Fibroblast of the aortic adventitia (primary cell): ENCODE measurements around the gene NRIP1. TPM values are rescaled to one million over a fixed set of nuclear protein-coding genes. Genes with fewer than 3 reads are reported as not detected.

Experiments used
- DNase-seq: peaks from one replicate; pipeline ENCODE4 v3.0.0-alpha.2; 2010; ENCODE audit warnings: low read depth
- H3K4me3 ChIP-seq: 2 replicates; pipeline ENCODE4 v1.5.1; 2011; ENCODE audit warnings: low read depth, mild to moderate bottlenecking, control low read depth, low read length, moderate library complexity
- CTCF ChIP-seq: IDR thresholded peaks from 2 replicates; pipeline ENCODE4 v1.5.1; 2011; ENCODE audit warnings: mild to moderate bottlenecking, low read length, control low read depth, inconsistent platforms; ENCODE audit not compliant: insufficient read depth
- total RNA-seq: library from RNA; depleted of rRNA; stranded (reverse); fragments of >200 nt; gene quantifications from 2 replicates; pipeline ENCODE4 v1.2.3, GENCODE V29; 2012; ENCODE audit warnings: low replicate concordance

NRIP1 gene
- total RNA-seq, 1 donor = 34.8 TPM

- no peak for TF ChIP-seq CTCF
- no peak for DNase-seq
- no peak overlapping the region for H3K4me3 ChIP-seq
Observed at GRCh38 chr21:14918527-14918926, 146.3 kb downstream of the NRIP1 start.

GRCh38 chr21:14917762-14918161 lies 147.0 kb downstream of the NRIP1 start:
- no peak overlapping the region for H3K4me3 ChIP-seq
- TF ChIP-seq CTCF = no peak
- peak; percentile 45 for DNase-seq

- no peak for DNase-seq
- TF ChIP-seq CTCF = no peak
Observed at GRCh38 chr21:14916676-14917141, 148.1 kb downstream of the NRIP1 start.

GRCh38 chr21:14913638-14914037 lies 151.2 kb downstream of the NRIP1 start:
- no peak for TF ChIP-seq CTCF
- no peak for DNase-seq
- no peak overlapping the region for H3K4me3 ChIP-seq

More at GRCh38 chr21:14916676-14917141, 148.1 kb downstream of the NRIP1 start:
- no peak overlapping the region for H3K4me3 ChIP-seq

GRCh38 chr21:14911351-14911750 lies 153.4 kb downstream of the NRIP1 start:
- no peak for TF ChIP-seq CTCF
- H3K4me3 ChIP-seq = no peak overlapping the region
- no peak for DNase-seq
